BLaER1 treated with 17β-estradiol and CSF1 and Interleukin-3, amounts not matched to agents 10 nM and 100 nM (cell line): ENCODE results near the gene ZBTB46.

Experiments
- H3K27ac ChIP-seq, 11 experiments: shearing (Covaris generic); formaldehyde crosslinking; 2 replicates each; pipeline ENCODE4 v1.8.1; 2022
- H3K27me3 ChIP-seq, 11 experiments: shearing (Covaris generic); formaldehyde crosslinking; 2 replicates each; pipeline ENCODE4 v1.8.1; 2022
- H3K36me3 ChIP-seq, 11 experiments: shearing (Covaris generic); formaldehyde crosslinking; 2 replicates each; pipeline ENCODE4 v1.8.1; 2022
- H3K4me1 ChIP-seq, 10 experiments: shearing (Covaris generic); formaldehyde crosslinking; 2 replicates each; pipeline ENCODE4 v1.8.1; 2022
- H3K4me2 ChIP-seq, 11 experiments: shearing (Covaris generic); formaldehyde crosslinking; 2 replicates each; pipeline ENCODE4 v1.8.1; 2022
- H3K4me3 ChIP-seq, 10 experiments: shearing (Covaris generic); formaldehyde crosslinking; 2 replicates each; pipeline ENCODE4 v1.8.1; 2022
- H3K9ac ChIP-seq, 11 experiments: shearing (Covaris generic); formaldehyde crosslinking; 2 replicates each; pipeline ENCODE4 v1.8.1; 2022
- H3K9me3 ChIP-seq, 11 experiments: shearing (Covaris generic); formaldehyde crosslinking; replicated peaks in 1 of 11; 2 replicates each; pipeline ENCODE4 v1.8.1; 2022
- H4K20me1 ChIP-seq, 11 experiments: shearing (Covaris generic); formaldehyde crosslinking; 2 replicates each; pipeline ENCODE4 v1.8.1; 2022
- Cebpa-rat ChIP-seq, 11 experiments: shearing (Covaris generic); IDR thresholded peaks; 2 replicates each; pipeline ENCODE4 v1.8.1; 2022

Gene ZBTB46

GRCh38 chr20:63787749-63788148 lies 43.3 kb downstream of the ZBTB46 start:
- H3K4me1 ChIP-seq: peaks cover 20 to 91% (median 60%) of the 10 kb centered on the region in 10 experiments
- peaks cover 0 to 70% (median 0%) of the 10 kb centered on the region in 11 experiments; a peak in 5 of 22 replicates for H4K20me1 ChIP-seq
- H3K9me3 ChIP-seq: no peaks in the 10 kb centered on the region; a peak in 1 of 22 replicates
- H3K27me3 ChIP-seq: peaks cover 0 to 2% (median 0%) of the 10 kb centered on the region in 11 experiments; a peak in 1 of 22 replicates
- peak overlapping the region in 10 of 11 experiments; percentile 26 to 87 (median 68); a peak in 18 of 22 replicates for H3K4me2 ChIP-seq
- peak overlapping the region in 3 of 11 experiments; percentile 60 to 65 (median 62); a peak in 4 of 22 replicates for H3K27ac ChIP-seq
- H3K4me3 ChIP-seq: no peak overlapping the region
- H3K9ac ChIP-seq: peak overlapping the region in 5 of 11 experiments; percentile 21 to 46 (median 35); a peak in 5 of 22 replicates
- TF ChIP-seq Cebpa-rat (IDR thresholded peaks at IDR 0.05): no peak
- peaks cover 0 to 25% (median 0%) of the 10 kb centered on the region in 11 experiments; a peak in 8 of 22 replicates for H3K36me3 ChIP-seq

- H3K4me3 ChIP-seq: no peak overlapping the region
- H3K27ac ChIP-seq: peak overlapping the region in 5 of 11 experiments; percentile 17 to 65 (median 60); a peak in 10 of 22 replicates
- peaks cover 0 to 71% (median 0%) of the 10 kb centered on the region in 11 experiments; a peak in 5 of 22 replicates for H4K20me1 ChIP-seq
- no peak for TF ChIP-seq Cebpa-rat (IDR thresholded peaks at IDR 0.05)
- peak overlapping the region in 10 of 11 experiments; percentile 26 to 87 (median 68); a peak in 18 of 22 replicates for H3K4me2 ChIP-seq
- no peaks in the 10 kb centered on the region for H3K27me3 ChIP-seq
- no peaks in the 10 kb centered on the region; a peak in 1 of 22 replicates for H3K9me3 ChIP-seq
- peaks cover 0 to 25% (median 0%) of the 10 kb centered on the region in 11 experiments; a peak in 8 of 22 replicates for H3K36me3 ChIP-seq
- H3K9ac ChIP-seq: peak overlapping the region in 6 of 11 experiments; percentile 14 to 46 (median 34); a peak in 7 of 22 replicates
- H3K4me1 ChIP-seq: peaks cover 20 to 94% (median 64%) of the 10 kb centered on the region in 10 experiments
Measured at GRCh38 chr20:63787302-63787701, 43.8 kb downstream of the ZBTB46 start.

- peak overlapping the region in 5 of 11 experiments; percentile 17 to 65 (median 60); a peak in 9 of 22 replicates for H3K27ac ChIP-seq
- peaks cover 0 to 24% (median 0%) of the 10 kb centered on the region in 11 experiments; a peak in 8 of 22 replicates for H3K36me3 ChIP-seq
- H3K27me3 ChIP-seq: no peaks in the 10 kb centered on the region
- H3K9me3 ChIP-seq: no peaks in the 10 kb centered on the region; a peak in 1 of 22 replicates
- H3K9ac ChIP-seq: peak overlapping the region in 4 of 11 experiments; percentile 0 to 43 (median 20); a peak in 4 of 22 replicates
- peaks cover 0 to 73% (median 0%) of the 10 kb centered on the region in 11 experiments; a peak in 5 of 22 replicates for H4K20me1 ChIP-seq
- no peak for TF ChIP-seq Cebpa-rat (IDR thresholded peaks at IDR 0.05)
- H3K4me3 ChIP-seq: no peak overlapping the region
- peaks cover 20 to 95% (median 71%) of the 10 kb centered on the region in 10 experiments for H3K4me1 ChIP-seq
- H3K4me2 ChIP-seq: peak overlapping the region in 9 of 11 experiments; percentile 26 to 87 (median 66); a peak in 16 of 22 replicates
Measured at GRCh38 chr20:63785691-63786131, 45.4 kb downstream of the ZBTB46 start.

GRCh38 chr20:63783970-63784369 lies 47.1 kb downstream of the ZBTB46 start:
- H3K4me1 ChIP-seq: peaks cover 14 to 78% (median 58%) of the 10 kb centered on the region in 10 experiments
- H3K4me3 ChIP-seq: no peak overlapping the region
- no peaks in the 10 kb centered on the region for H3K27me3 ChIP-seq
- TF ChIP-seq Cebpa-rat (IDR thresholded peaks at IDR 0.05): no peak
- peak overlapping the region in 4 of 11 experiments; percentile 40 to 78 (median 72); a peak in 7 of 22 replicates for H3K4me2 ChIP-seq
- H3K27ac ChIP-seq: peak overlapping the region in 5 of 11 experiments; percentile 4 to 26 (median 12); a peak in 2 of 22 replicates
- peaks cover 0 to 7% (median 0%) of the 10 kb centered on the region in 11 experiments; a peak in 3 of 22 replicates for H3K36me3 ChIP-seq
- H4K20me1 ChIP-seq: peaks cover 0 to 69% (median 0%) of the 10 kb centered on the region in 11 experiments; a peak in 4 of 22 replicates
- peak overlapping the region in 4 of 11 experiments; percentile 1 to 37 (median 6); a peak in 3 of 22 replicates for H3K9ac ChIP-seq
- H3K9me3 ChIP-seq: no peaks in the 10 kb centered on the region; a peak in 1 of 22 replicates

- no peak for TF ChIP-seq Cebpa-rat (IDR thresholded peaks at IDR 0.05)
- Histone ChIP-seq H4K20me1 (peaks cover 0 to 70% (median 0%) of the 10 kb centered on the region in 11 experiments; a peak in 4 of 22 replicates), H3K9me3 (peaks cover 0 to 2% (median 0%) of the 10 kb centered on the region in 11 experiments; a peak in 2 of 22 replicates), H3K4me2 (peak overlapping the region in 7 of 11 experiments; percentile 4 to 62 (median 24); a peak in 9 of 22 replicates), H3K9ac (no peak overlapping the region), H3K27me3 (no peaks in the 10 kb centered on the region), H3K4me1 (peaks cover 14 to 65% (median 52%) of the 10 kb centered on the region in 10 experiments), H3K36me3 (peaks cover 0 to 6% (median 0%) of the 10 kb centered on the region in 11 experiments; a peak in 2 of 22 replicates), H3K4me3 (no peak overlapping the region), H3K27ac (no peak overlapping the region)
Measured at GRCh38 chr20:63782521-63782971, 48.5 kb downstream of the ZBTB46 start.

- Histone ChIP-seq H3K36me3 (peaks cover 0 to 9% (median 0%) of the 10 kb centered on the region in 11 experiments; a peak in 3 of 22 replicates), H3K9ac (no peak overlapping the region), H3K4me1 (peaks cover 9 to 60% (median 47%) of the 10 kb centered on the region in 10 experiments), H3K27me3 (no peaks in the 10 kb centered on the region), H3K9me3 (peaks cover 0 to 7% (median 0%) of the 10 kb centered on the region in 11 experiments; a peak in 3 of 22 replicates), H3K4me3 (no peak overlapping the region), H4K20me1 (peaks cover 0 to 72% (median 0%) of the 10 kb centered on the region in 11 experiments; a peak in 4 of 22 replicates), H3K4me2 (peak overlapping the region in 10 of 11 experiments; percentile 4 to 62 (median 26); a peak in 14 of 22 replicates), H3K27ac (no peak overlapping the region)
- TF ChIP-seq Cebpa-rat (IDR thresholded peaks at IDR 0.05): no peak
Measured at GRCh38 chr20:63782051-63782471, 49.0 kb downstream of the ZBTB46 start.

- H3K9me3 ChIP-seq: peaks cover 0 to 11% (median 0%) of the 10 kb centered on the region in 11 experiments; a peak in 3 of 22 replicates
- H3K27me3 ChIP-seq: no peaks in the 10 kb centered on the region
- H3K4me3 ChIP-seq: no peak overlapping the region
- TF ChIP-seq Cebpa-rat (IDR thresholded peaks at IDR 0.05): no peak
- peaks cover 0 to 11% (median 0%) of the 10 kb centered on the region in 11 experiments; a peak in 3 of 22 replicates for H3K36me3 ChIP-seq
- H3K4me2 ChIP-seq: peak overlapping the region in 5 of 11 experiments; percentile 4 to 62 (median 18); a peak in 6 of 22 replicates
- H4K20me1 ChIP-seq: peaks cover 0 to 76% (median 0%) of the 10 kb centered on the region in 11 experiments; a peak in 3 of 22 replicates
- peaks cover 0 to 51% (median 38%) of the 10 kb centered on the region in 10 experiments; a peak in 17 of 20 replicates for H3K4me1 ChIP-seq
- no peak overlapping the region for H3K27ac ChIP-seq
- H3K9ac ChIP-seq: no peak overlapping the region
Measured at GRCh38 chr20:63781181-63781580, 49.9 kb downstream of the ZBTB46 start.

- Histone ChIP-seq H3K4me1 (peaks cover 12 to 48% (median 36%) of the 10 kb centered on the region in 10 experiments; a peak in 19 of 20 replicates), H3K9me3 (peaks cover 0 to 11% (median 0%) of the 10 kb centered on the region in 11 experiments; a peak in 3 of 22 replicates), H3K36me3 (peaks cover 0 to 20% (median 0%) of the 10 kb centered on the region in 11 experiments; a peak in 2 of 22 replicates), H3K4me2 (no peak overlapping the region), H3K4me3 (no peak overlapping the region), H4K20me1 (peaks cover 0 to 78% (median 0%) of the 10 kb centered on the region in 11 experiments; a peak in 6 of 22 replicates), H3K9ac (no peak overlapping the region), H3K27me3 (peaks cover 0 to 5% (median 0%) of the 10 kb centered on the region in 11 experiments; a peak in 3 of 22 replicates), H3K27ac (no peak overlapping the region)
- TF ChIP-seq Cebpa-rat (IDR thresholded peaks at IDR 0.05): no peak
Measured at GRCh38 chr20:63778857-63779256, 52.2 kb downstream of the ZBTB46 start.
